ENCODE measurements around the gene PIK3R1. TPM values are rescaled to one million over a fixed set of nuclear protein-coding genes. Genes with fewer than 3 reads are reported as not detected.

PIK3R1 gene
- total and polyA plus RNA-seq, 3 donors from 2014 or later, result 16.9 to 63.7 (median 48.1) TPM

- WGBS, 2 donors, result 69 to 72% methylated on average over 3 of the region's 3 CpGs
- Histone ChIP-seq H3K4me1 (peaks cover 49% of the 10 kb centered on the region), H3K4me3 (no peak overlapping the region), H3K36me3 (ENCODE audit: low read depth, missing control alignments) (no peaks in the 10 kb centered on the region), H3K27ac (no peak overlapping the region), H3K9me3 (no peaks in the 10 kb centered on the region), H3K27me3 (no peaks in the 10 kb centered on the region)
- TF ChIP-seq POLR2A (IDR thresholded peaks at IDR 0.05), result no peak
- no peak for TF ChIP-seq CTCF (IDR thresholded peaks at IDR 0.05)
- intact Hi-C loops (cut with DNase I; ENCODE audit: low total_unique reads), result no loop called here
- DNase-seq, result no peak
These were observed 75.3 kb downstream of the PIK3R1 start for GRCh38 chr5:68290847-68291246.

GRCh38 chr5:68292316-68292715 lies 76.8 kb downstream of the PIK3R1 start:
- 47 to 56% methylated on average over 3 of the region's 3 CpGs for WGBS, 2 donors

GRCh38 chr5:68295772-68296171 lies 80.2 kb downstream of the PIK3R1 start:
- no peak for DNase-seq
- H3K27ac ChIP-seq, result no peak overlapping the region
- H3K9me3 ChIP-seq, result no peaks in the 10 kb centered on the region
- no peak overlapping the region for H3K4me3 ChIP-seq
- 90 to 95% methylated on average over 3 of the region's 3 CpGs for WGBS, 2 donors
- TF ChIP-seq POLR2A (IDR thresholded peaks at IDR 0.05) (no peak), CTCF (IDR thresholded peaks at IDR 0.05) (no peak)
- H3K4me1 ChIP-seq, result peaks cover 20% of the 10 kb centered on the region
- no peaks in the 10 kb centered on the region for H3K27me3 ChIP-seq
- intact Hi-C loops (cut with DNase I; ENCODE audit: low total_unique reads), result no loop called here
- no peaks in the 10 kb centered on the region for H3K36me3 ChIP-seq (ENCODE audit: low read depth, missing control alignments)

More at GRCh38 chr5:68292316-68292715, 76.8 kb downstream of the PIK3R1 start:
- no peak overlapping the region for H3K27ac ChIP-seq
- H3K9me3 ChIP-seq, result no peaks in the 10 kb centered on the region
- H3K27me3 ChIP-seq, result no peaks in the 10 kb centered on the region
- intact Hi-C loops (cut with DNase I; ENCODE audit: low total_unique reads), result no loop called here
- H3K4me1 ChIP-seq, result peaks cover 45% of the 10 kb centered on the region
- TF ChIP-seq CTCF (IDR thresholded peaks at IDR 0.05) (no peak), POLR2A (IDR thresholded peaks at IDR 0.05) (no peak)
- no peak overlapping the region for H3K4me3 ChIP-seq
- H3K36me3 ChIP-seq (ENCODE audit: low read depth, missing control alignments), result no peaks in the 10 kb centered on the region
- no peak for DNase-seq

- DNase-seq, result no peak
- Histone ChIP-seq H3K27me3 (no peaks in the 10 kb centered on the region), H3K4me3 (no peak overlapping the region), H3K27ac (no peak overlapping the region), H3K4me1 (peaks cover 9% of the 10 kb centered on the region), H3K9me3 (no peaks in the 10 kb centered on the region), H3K36me3 (ENCODE audit: low read depth, missing control alignments) (no peaks in the 10 kb centered on the region)
- WGBS, 2 donors, result 82 to 89% methylated on average over 1 of the region's 1 CpG
- TF ChIP-seq CTCF (IDR thresholded peaks at IDR 0.05) (no peak), POLR2A (IDR thresholded peaks at IDR 0.05) (no peak)
- intact Hi-C loops (cut with DNase I; ENCODE audit: low total_unique reads), result no loop called here
These were observed 81.3 kb downstream of the PIK3R1 start for GRCh38 chr5:68296895-68297294.

GRCh38 chr5:68297656-68298055 lies 82.1 kb downstream of the PIK3R1 start:
- no peaks in the 10 kb centered on the region for H3K36me3 ChIP-seq (ENCODE audit: low read depth, missing control alignments)
- H3K9me3 ChIP-seq, result no peaks in the 10 kb centered on the region
- no peaks in the 10 kb centered on the region for H3K27me3 ChIP-seq
- WGBS, 2 donors, result 82 to 85% methylated on average over 4 of the region's 4 CpGs
- H3K27ac ChIP-seq, result no peak overlapping the region
- peaks cover 5% of the 10 kb centered on the region for H3K4me1 ChIP-seq
- no peak for DNase-seq
- intact Hi-C loops (cut with DNase I; ENCODE audit: low total_unique reads), result no loop called here
- TF ChIP-seq CTCF (IDR thresholded peaks at IDR 0.05), result no peak
- TF ChIP-seq POLR2A (IDR thresholded peaks at IDR 0.05), result no peak
- no peak overlapping the region for H3K4me3 ChIP-seq
